Activated CD8-positive, alpha-beta memory T cell treated with anti-CD3 and anti-CD28 coated beads, Interleukin-2, amount 50 U/mL, for 24 hours (primary cell): ENCODE measurements around the gene TFF2.

Source experiments
- DNase-seq: peaks from one replicate; pipeline ENCODE4 v3.0.0-alpha.2; 2020; ENCODE audit errors: extremely low read depth

The TFF2 gene

GRCh38 chr21:42350927-42351426 is at the start of gene TFF2:
Gene TFF2, minus strand, starts transcription at chr21:42350994. Its CDS starts 37 bp downstream, at chr21:42350957.
- no peak for DNase-seq

- no peak for DNase-seq
Observed at GRCh38 chr21:42400525-42400924, 49.7 kb upstream of the TFF2 start.

- no peak for DNase-seq
Observed at GRCh38 chr21:42398436-42399028, 47.7 kb upstream of the TFF2 start.

GRCh38 chr21:42397746-42398394 is 47.1 kb upstream of the TFF2 start:
- no peak for DNase-seq

GRCh38 chr21:42396799-42397745 is 46.3 kb upstream of the TFF2 start:
- no peak for DNase-seq

- no peak for DNase-seq
Observed at GRCh38 chr21:42395905-42396651, 45.3 kb upstream of the TFF2 start, which contains the start of gene TMPRSS3. Gene TMPRSS3, minus strand, starts transcription at chr21:42396052. Its CDS starts 635 bp downstream, at chr21:42395417.

GRCh38 chr21:42395302-42395701 is 44.5 kb upstream of the TFF2 start:
- DNase-seq = no peak

GRCh38 chr21:42393443-42393950 is 42.7 kb upstream of the TFF2 start:
- no peak for DNase-seq

GRCh38 chr21:42392731-42393442 is 42.1 kb upstream of the TFF2 start:
- DNase-seq = no peak

GRCh38 chr21:42391297-42391696 is 40.5 kb upstream of the TFF2 start:
- DNase-seq = no peak

GRCh38 chr21:42390696-42391095 is 39.9 kb upstream of the TFF2 start:
- no peak for DNase-seq

GRCh38 chr21:42390193-42390592 is 39.4 kb upstream of the TFF2 start:
- no peak for DNase-seq

GRCh38 chr21:42389449-42389835 is 38.6 kb upstream of the TFF2 start:
- DNase-seq = no peak

- DNase-seq = no peak
Observed at GRCh38 chr21:42388740-42389448, 38.1 kb upstream of the TFF2 start.

GRCh38 chr21:42387843-42388340 is 37.1 kb upstream of the TFF2 start:
- DNase-seq = no peak

GRCh38 chr21:42387164-42387563 is 36.4 kb upstream of the TFF2 start:
- DNase-seq = no peak

GRCh38 chr21:42386034-42386591 is 35.3 kb upstream of the TFF2 start:
- no peak for DNase-seq

GRCh38 chr21:42385619-42386018 is 34.8 kb upstream of the TFF2 start:
- DNase-seq = no peak

- no peak for DNase-seq
Observed at GRCh38 chr21:42384989-42385388, 34.2 kb upstream of the TFF2 start.
